Measurements from ENCODE around the gene TMEM69. TPM values are rescaled to one million over a fixed set of nuclear protein-coding genes. Genes with fewer than 3 reads are reported as not detected.

TMEM69 gene
- total and polyA plus RNA-seq, 10 of the 15 experiments (the other 5 are each of a cell fraction or from before 2014, with no cell fraction given) = 44.6 to 162 (median 88.8) TPM

DNA sequence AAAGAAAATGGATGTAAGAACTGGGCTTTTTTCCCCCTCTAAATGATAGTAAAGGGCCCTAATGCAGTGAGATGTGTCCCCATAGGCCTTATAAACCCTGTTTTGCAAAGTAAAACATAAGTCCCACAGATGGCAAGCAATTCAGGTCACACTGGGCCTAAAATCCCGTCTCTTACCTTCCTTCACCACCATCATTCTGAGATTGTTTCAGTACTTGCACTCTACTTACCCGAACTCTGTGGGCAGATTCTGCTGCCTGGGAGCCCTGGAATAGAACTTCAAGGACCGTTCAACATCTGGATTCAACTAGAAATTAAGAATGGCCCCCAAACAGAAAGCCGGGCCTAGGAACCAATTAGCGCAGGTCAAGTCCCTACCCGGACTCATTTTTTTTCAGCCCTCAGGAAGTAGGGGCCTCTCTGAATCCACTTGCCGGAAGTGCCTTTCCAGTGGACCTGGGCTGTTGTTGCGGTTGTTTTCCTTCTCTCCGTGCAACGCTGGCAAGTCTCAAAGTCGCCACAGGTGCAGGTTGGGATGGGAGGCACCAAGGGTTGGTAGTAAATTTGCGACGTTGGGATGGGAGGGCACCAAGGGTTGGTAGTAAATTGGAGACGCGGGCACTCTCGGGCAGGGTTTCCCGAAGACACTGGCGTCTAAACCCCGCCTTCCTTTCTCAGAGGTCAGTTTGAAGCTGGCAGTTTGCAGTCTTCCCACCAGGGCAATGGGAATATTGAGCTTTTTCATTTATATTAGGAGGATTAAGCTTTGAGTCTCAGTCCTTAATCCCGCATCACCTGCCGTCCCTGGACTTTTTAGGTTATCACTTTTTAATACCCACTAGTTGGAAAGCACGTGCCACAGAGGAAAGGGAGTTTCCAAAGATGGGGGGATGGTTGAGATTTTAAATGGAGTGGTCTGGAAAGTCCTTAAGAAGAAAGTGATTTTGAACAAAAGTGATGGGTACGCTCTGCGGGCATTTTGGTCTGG is at the start of gene TMEM69 (continued):
- TF ChIP-seq POLR2AphosphoS5 (IDR thresholded peaks at IDR 0.05; ENCODE audit: low read length) = peak; percentile 74
- TF ChIP-seq MEF2A (IDR thresholded peaks at IDR 0.05; ENCODE audit: insufficient read depth, low read depth, low read length) = no peak
- TF ChIP-seq, protein P1, sequence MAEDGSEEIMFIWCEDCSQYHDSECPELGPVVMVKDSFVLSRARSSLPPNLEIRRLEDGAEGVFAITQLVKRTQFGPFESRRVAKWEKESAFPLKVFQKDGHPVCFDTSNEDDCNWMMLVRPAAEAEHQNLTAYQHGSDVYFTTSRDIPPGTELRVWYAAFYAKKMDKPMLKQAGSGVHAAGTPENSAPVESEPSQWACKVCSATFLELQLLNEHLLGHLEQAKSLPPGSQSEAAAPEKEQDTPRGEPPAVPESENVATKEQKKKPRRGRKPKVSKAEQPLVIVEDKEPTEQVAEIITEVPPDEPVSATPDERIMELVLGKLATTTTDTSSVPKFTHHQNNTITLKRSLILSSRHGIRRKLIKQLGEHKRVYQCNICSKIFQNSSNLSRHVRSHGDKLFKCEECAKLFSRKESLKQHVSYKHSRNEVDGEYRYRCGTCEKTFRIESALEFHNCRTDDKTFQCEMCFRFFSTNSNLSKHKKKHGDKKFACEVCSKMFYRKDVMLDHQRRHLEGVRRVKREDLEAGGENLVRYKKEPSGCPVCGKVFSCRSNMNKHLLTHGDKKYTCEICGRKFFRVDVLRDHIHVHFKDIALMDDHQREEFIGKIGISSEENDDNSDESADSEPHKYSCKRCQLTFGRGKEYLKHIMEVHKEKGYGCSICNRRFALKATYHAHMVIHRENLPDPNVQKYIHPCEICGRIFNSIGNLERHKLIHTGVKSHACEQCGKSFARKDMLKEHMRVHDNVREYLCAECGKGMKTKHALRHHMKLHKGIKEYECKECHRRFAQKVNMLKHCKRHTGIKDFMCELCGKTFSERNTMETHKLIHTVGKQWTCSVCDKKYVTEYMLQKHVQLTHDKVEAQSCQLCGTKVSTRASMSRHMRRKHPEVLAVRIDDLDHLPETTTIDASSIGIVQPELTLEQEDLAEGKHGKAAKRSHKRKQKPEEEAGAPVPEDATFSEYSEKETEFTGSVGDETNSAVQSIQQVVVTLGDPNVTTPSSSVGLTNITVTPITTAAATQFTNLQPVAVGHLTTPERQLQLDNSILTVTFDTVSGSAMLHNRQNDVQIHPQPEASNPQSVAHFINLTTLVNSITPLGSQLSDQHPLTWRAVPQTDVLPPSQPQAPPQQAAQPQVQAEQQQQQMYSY (CRISPR knock-in tag; IDR thresholded peaks at IDR 0.05) = no peak
- 0 out of 2 replicates have a peak, but pooled peaks have one; percentile 77 for TF ChIP-seq ZNF687 (IDR thresholded peaks at IDR 0.05)
- TF ChIP-seq ZSCAN29 (IDR thresholded peaks at IDR 0.05) = 0 out of 2 replicates have a peak, but pooled peaks have one; percentile 66
- 0 out of 2 replicates have a peak, but pooled peaks have one; percentile 25 for TF ChIP-seq DPF2 (IDR thresholded peaks at IDR 0.05)
- TF ChIP-seq TAF1 (IDR thresholded peaks at IDR 0.05; ENCODE audit: borderline replicate concordance, low read depth, low read length) = peak; percentile 98
- TF ChIP-seq, protein P2, sequence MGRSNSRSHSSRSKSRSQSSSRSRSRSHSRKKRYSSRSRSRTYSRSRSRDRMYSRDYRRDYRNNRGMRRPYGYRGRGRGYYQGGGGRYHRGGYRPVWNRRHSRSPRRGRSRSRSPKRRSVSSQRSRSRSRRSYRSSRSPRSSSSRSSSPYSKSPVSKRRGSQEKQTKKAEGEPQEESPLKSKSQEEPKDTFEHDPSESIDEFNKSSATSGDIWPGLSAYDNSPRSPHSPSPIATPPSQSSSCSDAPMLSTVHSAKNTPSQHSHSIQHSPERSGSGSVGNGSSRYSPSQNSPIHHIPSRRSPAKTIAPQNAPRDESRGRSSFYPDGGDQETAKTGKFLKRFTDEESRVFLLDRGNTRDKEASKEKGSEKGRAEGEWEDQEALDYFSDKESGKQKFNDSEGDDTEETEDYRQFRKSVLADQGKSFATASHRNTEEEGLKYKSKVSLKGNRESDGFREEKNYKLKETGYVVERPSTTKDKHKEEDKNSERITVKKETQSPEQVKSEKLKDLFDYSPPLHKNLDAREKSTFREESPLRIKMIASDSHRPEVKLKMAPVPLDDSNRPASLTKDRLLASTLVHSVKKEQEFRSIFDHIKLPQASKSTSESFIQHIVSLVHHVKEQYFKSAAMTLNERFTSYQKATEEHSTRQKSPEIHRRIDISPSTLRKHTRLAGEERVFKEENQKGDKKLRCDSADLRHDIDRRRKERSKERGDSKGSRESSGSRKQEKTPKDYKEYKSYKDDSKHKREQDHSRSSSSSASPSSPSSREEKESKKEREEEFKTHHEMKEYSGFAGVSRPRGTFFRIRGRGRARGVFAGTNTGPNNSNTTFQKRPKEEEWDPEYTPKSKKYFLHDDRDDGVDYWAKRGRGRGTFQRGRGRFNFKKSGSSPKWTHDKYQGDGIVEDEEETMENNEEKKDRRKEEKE (IDR thresholded peaks at IDR 0.05) = no peak; the same call in 1 of the 2 replicates
- no peak for TF ChIP-seq KLF5 (IDR thresholded peaks at IDR 0.05; ENCODE audit: partially characterized antibody)
- TF ChIP-seq MYC (IDR thresholded peaks at IDR 0.05; ENCODE audit: insufficient read depth, insufficient read length, insufficient replicate concordance, low read length, severe bottlenecking) = peak; percentile 68
- TF ChIP-seq, protein P3, sequence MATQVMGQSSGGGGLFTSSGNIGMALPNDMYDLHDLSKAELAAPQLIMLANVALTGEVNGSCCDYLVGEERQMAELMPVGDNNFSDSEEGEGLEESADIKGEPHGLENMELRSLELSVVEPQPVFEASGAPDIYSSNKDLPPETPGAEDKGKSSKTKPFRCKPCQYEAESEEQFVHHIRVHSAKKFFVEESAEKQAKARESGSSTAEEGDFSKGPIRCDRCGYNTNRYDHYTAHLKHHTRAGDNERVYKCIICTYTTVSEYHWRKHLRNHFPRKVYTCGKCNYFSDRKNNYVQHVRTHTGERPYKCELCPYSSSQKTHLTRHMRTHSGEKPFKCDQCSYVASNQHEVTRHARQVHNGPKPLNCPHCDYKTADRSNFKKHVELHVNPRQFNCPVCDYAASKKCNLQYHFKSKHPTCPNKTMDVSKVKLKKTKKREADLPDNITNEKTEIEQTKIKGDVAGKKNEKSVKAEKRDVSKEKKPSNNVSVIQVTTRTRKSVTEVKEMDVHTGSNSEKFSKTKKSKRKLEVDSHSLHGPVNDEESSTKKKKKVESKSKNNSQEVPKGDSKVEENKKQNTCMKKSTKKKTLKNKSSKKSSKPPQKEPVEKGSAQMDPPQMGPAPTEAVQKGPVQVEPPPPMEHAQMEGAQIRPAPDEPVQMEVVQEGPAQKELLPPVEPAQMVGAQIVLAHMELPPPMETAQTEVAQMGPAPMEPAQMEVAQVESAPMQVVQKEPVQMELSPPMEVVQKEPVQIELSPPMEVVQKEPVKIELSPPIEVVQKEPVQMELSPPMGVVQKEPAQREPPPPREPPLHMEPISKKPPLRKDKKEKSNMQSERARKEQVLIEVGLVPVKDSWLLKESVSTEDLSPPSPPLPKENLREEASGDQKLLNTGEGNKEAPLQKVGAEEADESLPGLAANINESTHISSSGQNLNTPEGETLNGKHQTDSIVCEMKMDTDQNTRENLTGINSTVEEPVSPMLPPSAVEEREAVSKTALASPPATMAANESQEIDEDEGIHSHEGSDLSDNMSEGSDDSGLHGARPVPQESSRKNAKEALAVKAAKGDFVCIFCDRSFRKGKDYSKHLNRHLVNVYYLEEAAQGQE (IDR thresholded peaks at IDR 0.05; ENCODE audit: low read depth, low read length) = 0 out of 2 replicates have a peak, but pooled peaks have one; percentile 30
